Measurements from ENCODE around the gene PLSCR1. TPM values are rescaled to one million over a fixed set of nuclear protein-coding genes. Genes with fewer than 3 reads are reported as not detected.

PLSCR1 gene
- total and polyA plus RNA-seq, 9 of the 15 experiments (the other 6 are each of a cell fraction or from before 2014, with no cell fraction given), result 40.6 to 122 (median 69.1) TPM

DNA sequence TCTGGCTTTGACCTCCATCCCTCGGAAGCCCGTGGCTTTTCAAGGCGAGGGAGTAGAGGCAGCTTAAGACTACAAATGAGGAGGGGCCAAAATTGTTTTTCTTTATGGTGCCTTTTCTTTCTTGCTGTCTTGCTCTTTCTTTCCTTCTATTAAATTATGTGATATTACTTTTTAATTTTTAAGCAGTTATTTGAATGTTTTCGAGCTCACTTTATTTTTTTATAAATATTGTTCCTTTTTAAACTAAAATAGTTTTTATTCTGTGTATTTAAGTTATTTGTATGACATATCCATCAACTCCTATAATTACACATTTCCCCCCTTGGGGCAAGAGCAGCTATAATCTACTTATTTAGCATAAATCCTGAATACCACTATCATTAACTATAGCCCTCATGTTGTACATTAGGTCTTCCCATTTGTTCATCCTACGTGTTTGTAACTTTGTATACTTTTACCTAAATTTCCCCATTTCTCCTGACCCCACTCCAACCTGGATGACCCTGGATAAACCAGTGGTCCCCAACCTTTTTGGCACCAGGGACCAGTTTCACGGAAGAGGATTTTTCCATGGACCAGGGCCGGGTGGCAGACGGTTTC, 622 bp upstream of the PLSCR1 start:
- Histone ChIP-seq H3K4me2 (ENCODE audit: insufficient read depth, low read length) (peak overlapping the region; percentile 83), H3K9me1 (ENCODE audit: control insufficient read depth, insufficient read depth, low read length) (no peaks in the 10 kb centered on the region), H3K36me3 (ENCODE audit: control insufficient read depth, insufficient read depth, low read length) (peaks cover 13% of the 10 kb centered on the region; the same call in 2 of the 3 replicates), H3K9ac (ENCODE audit: insufficient read depth in 1 of 2, low read depth in 2 of 2, low read length in 2 of 2) (peak overlapping the region; percentile 91 to 94; a peak in 3 of 4 replicates), H3K4me1 (replicated peaks in 1 of 2; ENCODE audit: control insufficient read depth in 2 of 2, insufficient read depth in 2 of 2, low read length in 2 of 2) (peaks cover 4 to 28% of the 10 kb centered on the region in 2 experiments; a peak in 4 of 5 replicates), H3K79me2 (ENCODE audit: control insufficient read depth, insufficient read depth, low read length) (peaks cover 53% of the 10 kb centered on the region), H3K27ac (ENCODE audit: extremely low read depth, low read depth, low read length) (peak overlapping the region; percentile 92), H3K9me3 (replicated peaks; ENCODE audit: control insufficient read depth, insufficient read depth, low read depth, low read length) (no peaks in the 10 kb centered on the region), H3K27me3 (ENCODE audit: control insufficient read depth in 2 of 2, insufficient read depth in 2 of 2, low read length in 2 of 2) (no peaks in the 10 kb centered on the region), H2AFZ (ENCODE audit: low read depth, low read length) (peak overlapping the region; percentile 94), H4K20me1 (replicated peaks; ENCODE audit: control insufficient read depth, insufficient read depth, low read length) (0 out of 2 replicates have a peak, but pooled peaks cover 5% of the 10 kb centered on the region), H3K4me3 (peak overlapping the region; percentile 92)
- ATAC-seq, result no peak
- TSS peak; percentile 98 for BruUV-seq (replicated peaks)
- no peak for DNase-seq (ENCODE audit: extremely low read depth in 1 of 4, low spot score in 3 of 4)
- CTCF ChIA-PET (ENCODE audit: low intra/inter-chr PET ratio), result no interaction called here
- WGBS (ENCODE audit: insufficient coverage, low coverage, missing lambda C conversion rate), result 27% methylated on average over 8 of the region's 8 CpGs
- POLR2A ChIA-PET, result interaction anchor here (0.5 to 1.4 kb wide), 9 partner anchors 10 to 82 kb away, joined by 3 to 8 read pairs (median 4); partner anchors contain the start of gene PLSCR2
- intact Hi-C loops (cut with micrococcal nuclease), result loop anchor here (1.0 to 5.0 kb wide), 2 partner anchors 38 to 76 kb away; partner anchors contain the start of gene PLSCR2
- no peak for FAIRE-seq
- in situ Hi-C loops (cut with MboI), result no loop called here
- TF ChIP-seq, protein P1, sequence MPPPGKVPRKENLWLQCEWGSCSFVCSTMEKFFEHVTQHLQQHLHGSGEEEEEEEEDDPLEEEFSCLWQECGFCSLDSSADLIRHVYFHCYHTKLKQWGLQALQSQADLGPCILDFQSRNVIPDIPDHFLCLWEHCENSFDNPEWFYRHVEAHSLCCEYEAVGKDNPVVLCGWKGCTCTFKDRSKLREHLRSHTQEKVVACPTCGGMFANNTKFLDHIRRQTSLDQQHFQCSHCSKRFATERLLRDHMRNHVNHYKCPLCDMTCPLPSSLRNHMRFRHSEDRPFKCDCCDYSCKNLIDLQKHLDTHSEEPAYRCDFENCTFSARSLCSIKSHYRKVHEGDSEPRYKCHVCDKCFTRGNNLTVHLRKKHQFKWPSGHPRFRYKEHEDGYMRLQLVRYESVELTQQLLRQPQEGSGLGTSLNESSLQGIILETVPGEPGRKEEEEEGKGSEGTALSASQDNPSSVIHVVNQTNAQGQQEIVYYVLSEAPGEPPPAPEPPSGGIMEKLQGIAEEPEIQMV (tag; conservative IDR thresholded peaks at IDR 0.05; ENCODE audit: low read depth), result 0 out of 2 replicates have a peak, but pooled peaks have one; percentile 37
- 0 out of 2 replicates have a peak, but pooled peaks have one; percentile 41 for TF ChIP-seq HDAC2 (IDR thresholded peaks at IDR 0.05)
- peak; percentile 10 for TF ChIP-seq TAF9B (IDR thresholded peaks at IDR 0.05; ENCODE audit: partially characterized antibody)
- TF ChIP-seq SNIP1 (IDR thresholded peaks at IDR 0.05; ENCODE audit: low read depth), result no peak
- TF ChIP-seq, protein P2, sequence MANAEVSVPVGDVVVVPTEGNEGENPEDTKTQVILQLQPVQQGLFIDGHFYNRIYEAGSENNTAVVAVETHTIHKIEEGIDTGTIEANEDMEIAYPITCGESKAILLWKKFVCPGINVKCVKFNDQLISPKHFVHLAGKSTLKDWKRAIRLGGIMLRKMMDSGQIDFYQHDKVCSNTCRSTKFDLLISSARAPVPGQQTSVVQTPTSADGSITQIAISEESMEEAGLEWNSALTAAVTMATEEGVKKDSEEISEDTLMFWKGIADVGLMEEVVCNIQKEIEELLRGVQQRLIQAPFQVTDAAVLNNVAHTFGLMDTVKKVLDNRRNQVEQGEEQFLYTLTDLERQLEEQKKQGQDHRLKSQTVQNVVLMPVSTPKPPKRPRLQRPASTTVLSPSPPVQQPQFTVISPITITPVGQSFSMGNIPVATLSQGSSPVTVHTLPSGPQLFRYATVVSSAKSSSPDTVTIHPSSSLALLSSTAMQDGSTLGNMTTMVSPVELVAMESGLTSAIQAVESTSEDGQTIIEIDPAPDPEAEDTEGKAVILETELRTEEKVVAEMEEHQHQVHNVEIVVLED (CRISPR knock-in tag; IDR thresholded peaks at IDR 0.05), result no peak
- no peak for TF ChIP-seq CREM (IDR thresholded peaks at IDR 0.05; ENCODE audit: low read depth)
- TF ChIP-seq, protein P3, sequence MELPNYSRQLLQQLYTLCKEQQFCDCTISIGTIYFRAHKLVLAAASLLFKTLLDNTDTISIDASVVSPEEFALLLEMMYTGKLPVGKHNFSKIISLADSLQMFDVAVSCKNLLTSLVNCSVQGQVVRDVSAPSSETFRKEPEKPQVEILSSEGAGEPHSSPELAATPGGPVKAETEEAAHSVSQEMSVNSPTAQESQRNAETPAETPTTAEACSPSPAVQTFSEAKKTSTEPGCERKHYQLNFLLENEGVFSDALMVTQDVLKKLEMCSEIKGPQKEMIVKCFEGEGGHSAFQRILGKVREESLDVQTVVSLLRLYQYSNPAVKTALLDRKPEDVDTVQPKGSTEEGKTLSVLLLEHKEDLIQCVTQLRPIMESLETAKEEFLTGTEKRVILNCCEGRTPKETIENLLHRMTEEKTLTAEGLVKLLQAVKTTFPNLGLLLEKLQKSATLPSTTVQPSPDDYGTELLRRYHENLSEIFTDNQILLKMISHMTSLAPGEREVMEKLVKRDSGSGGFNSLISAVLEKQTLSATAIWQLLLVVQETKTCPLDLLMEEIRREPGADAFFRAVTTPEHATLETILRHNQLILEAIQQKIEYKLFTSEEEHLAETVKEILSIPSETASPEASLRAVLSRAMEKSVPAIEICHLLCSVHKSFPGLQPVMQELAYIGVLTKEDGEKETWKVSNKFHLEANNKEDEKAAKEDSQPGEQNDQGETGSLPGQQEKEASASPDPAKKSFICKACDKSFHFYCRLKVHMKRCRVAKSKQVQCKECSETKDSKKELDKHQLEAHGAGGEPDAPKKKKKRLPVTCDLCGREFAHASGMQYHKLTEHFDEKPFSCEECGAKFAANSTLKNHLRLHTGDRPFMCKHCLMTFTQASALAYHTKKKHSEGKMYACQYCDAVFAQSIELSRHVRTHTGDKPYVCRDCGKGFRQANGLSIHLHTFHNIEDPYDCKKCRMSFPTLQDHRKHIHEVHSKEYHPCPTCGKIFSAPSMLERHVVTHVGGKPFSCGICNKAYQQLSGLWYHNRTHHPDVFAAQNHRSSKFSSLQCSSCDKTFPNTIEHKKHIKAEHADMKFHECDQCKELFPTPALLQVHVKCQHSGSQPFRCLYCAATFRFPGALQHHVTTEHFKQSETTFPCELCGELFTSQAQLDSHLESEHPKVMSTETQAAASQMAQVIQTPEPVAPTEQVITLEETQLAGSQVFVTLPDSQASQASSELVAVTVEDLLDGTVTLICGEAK (IDR thresholded peaks at IDR 0.05), result peak; percentile 51
- TF ChIP-seq, protein P3 (CRISPR knock-in tag; IDR thresholded peaks at IDR 0.05), result no peak
- TF ChIP-seq U2AF2 (optimal IDR thresholded peaks at IDR 0.05; ENCODE audit: low read depth, low read length), result no peak

All from K562 (cell line).